22Rv1 (cell line): ENCODE data around the gene PCED1B.

ENCODE experiments used
- ZFX ChIP-seq: fragments of 450-650 bp; IDR thresholded peaks from 2 replicates; pipeline ENCODE4 v1.6.1; 2017; ENCODE audit warnings: antibody characterized with exemption, borderline replicate concordance
- TF ChIP-seq, protein P1 (sequence below): fragments of 450-650 bp; IDR thresholded peaks from 2 replicates; pipeline ENCODE4 v1.5.1; 2017; ENCODE audit warnings: mild to moderate bottlenecking

DNA sequence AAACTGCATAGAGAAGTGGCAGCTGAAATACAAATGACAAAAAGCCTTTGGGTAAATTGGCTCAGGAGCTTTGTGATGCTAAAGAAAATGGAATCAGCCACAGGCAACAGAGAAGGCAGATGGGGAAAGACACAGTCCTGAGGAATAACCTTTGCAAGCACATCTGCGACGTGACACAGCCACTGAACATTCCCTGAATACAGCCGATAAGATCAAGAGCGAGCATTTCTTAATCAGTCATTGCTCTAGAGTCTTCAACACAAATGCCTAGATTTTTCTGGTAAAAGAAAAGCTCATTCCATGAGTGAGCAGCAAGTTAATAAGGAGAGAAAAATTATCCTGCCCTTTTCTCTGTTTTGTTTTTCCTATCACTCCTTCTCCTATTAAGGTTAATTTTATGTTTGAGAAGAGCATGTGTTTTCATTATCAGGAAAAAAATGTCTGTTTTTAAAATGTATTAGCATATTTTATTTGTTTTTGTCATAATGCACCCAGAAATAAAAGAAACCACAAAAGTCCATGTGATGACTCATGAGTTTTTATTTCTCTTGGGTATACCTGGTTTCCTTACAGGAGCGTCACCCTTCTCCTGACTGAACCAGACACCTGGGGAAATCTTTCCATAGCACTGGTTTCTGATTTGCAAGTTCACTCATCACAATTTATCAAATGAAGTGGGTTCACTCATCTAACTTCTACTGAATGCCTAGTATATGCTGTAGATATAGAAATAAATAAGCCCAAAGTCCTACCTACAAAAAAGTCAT, 45.4 kb upstream of the PCED1B start:
- TF ChIP-seq, protein P1, sequence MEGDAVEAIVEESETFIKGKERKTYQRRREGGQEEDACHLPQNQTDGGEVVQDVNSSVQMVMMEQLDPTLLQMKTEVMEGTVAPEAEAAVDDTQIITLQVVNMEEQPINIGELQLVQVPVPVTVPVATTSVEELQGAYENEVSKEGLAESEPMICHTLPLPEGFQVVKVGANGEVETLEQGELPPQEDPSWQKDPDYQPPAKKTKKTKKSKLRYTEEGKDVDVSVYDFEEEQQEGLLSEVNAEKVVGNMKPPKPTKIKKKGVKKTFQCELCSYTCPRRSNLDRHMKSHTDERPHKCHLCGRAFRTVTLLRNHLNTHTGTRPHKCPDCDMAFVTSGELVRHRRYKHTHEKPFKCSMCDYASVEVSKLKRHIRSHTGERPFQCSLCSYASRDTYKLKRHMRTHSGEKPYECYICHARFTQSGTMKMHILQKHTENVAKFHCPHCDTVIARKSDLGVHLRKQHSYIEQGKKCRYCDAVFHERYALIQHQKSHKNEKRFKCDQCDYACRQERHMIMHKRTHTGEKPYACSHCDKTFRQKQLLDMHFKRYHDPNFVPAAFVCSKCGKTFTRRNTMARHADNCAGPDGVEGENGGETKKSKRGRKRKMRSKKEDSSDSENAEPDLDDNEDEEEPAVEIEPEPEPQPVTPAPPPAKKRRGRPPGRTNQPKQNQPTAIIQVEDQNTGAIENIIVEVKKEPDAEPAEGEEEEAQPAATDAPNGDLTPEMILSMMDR: no peak
- TF ChIP-seq ZFX: no peak
